Sigmoid colon (tissue), 7 donors: ENCODE measurements around the gene PCDHAC2. TPM values are rescaled to one million over a fixed set of nuclear protein-coding genes. Genes with fewer than 3 reads are reported as not detected.

Source experiments
- DNase-seq: peaks from one replicate; pipeline ENCODE4 v3.0.0-alpha.2; 2019
- H3K27ac ChIP-seq, 4 donors: fragments of 200-600 bp; sonication (generic); one replicate each; pipeline ENCODE4 v1.5.1; 2016 to 2019; ENCODE audit warnings: mild to moderate bottlenecking in 1 of 4
- H3K27me3 ChIP-seq, 3 donors: fragments of 200-600 bp; sonication (generic); one replicate each; pipeline ENCODE4 v1.5.1; 2019; ENCODE audit warnings: mild to moderate bottlenecking in 1 of 3
- H3K36me3 ChIP-seq, 4 donors: fragments of 200-600 bp; sonication (generic); one replicate each; pipeline ENCODE4 v1.5.1; 2016 to 2019
- H3K4me1 ChIP-seq, 4 donors: fragments of 200-600 bp; sonication (generic); one replicate each; pipeline ENCODE4 v1.5.1; 2017 to 2019
- H3K4me3 ChIP-seq, 4 donors: fragments of 200-600 bp; sonication (generic); one replicate each; pipeline ENCODE4 v1.5.1; 2017 to 2019; ENCODE audit warnings: mild to moderate bottlenecking in 2 of 4, moderate library complexity in 1 of 4
- H3K9me3 ChIP-seq, 4 donors: fragments of 200-600 bp in 3 of 4; sonication (generic) in 3 of 4; one replicate each; pipeline versions ENCODE4 v1.5.1 to v1.6.1; 2013 to 2019
- CTCF ChIP-seq, 4 experiments: fragments of 450-650 bp in 3 of 4; fragments of 200-600 bp in 1 of 4; IDR thresholded peaks; one replicate each; pipeline ENCODE4 v1.5.1; 2016 to 2019; ENCODE audit warnings: antibody characterized with exemption in 4 of 4, mild to moderate bottlenecking in 3 of 4, moderate library complexity in 2 of 4
- EP300 ChIP-seq, 4 donors: sonication (generic); formaldehyde crosslinking; IDR thresholded peaks; one replicate each; pipeline ENCODE4 v1.6.1; 2017; ENCODE audit warnings: antibody characterized with exemption in 4 of 4
- POLR2A ChIP-seq, 2 donors: fragments of 450-650 bp; IDR thresholded peaks; one replicate each; pipeline ENCODE4 v1.6.1; 2016; ENCODE audit warnings: antibody characterized with exemption in 2 of 2, mild to moderate bottlenecking in 2 of 2, moderate library complexity in 2 of 2
- POLR2AphosphoS5 ChIP-seq, 4 donors: sonication (generic); formaldehyde crosslinking; IDR thresholded peaks; one replicate each; pipeline ENCODE4 v1.6.1; 2017; ENCODE audit warnings: antibody characterized with exemption in 4 of 4
- WGBS, 2 donors: extraction: QIAGEN DNeasy Blood & Tissue Kit; methylation state at CpG; one replicate each; pipeline ENCODE4 v1.1.7; 2013; 5-methylcytosine and 5-hydroxymethylcytosine counted together
- intact Hi-C: fragments of 100-400 bp; cut with DNase I; formaldehyde crosslinking; loops from one replicate; pipeline ENCODE4 v1.15.1; 2023
- polyA plus RNA-seq, 3 donors: library from polyadenylated mRNA; stranded (reverse); fragments of 200-250 nt; gene quantifications; one replicate each; pipeline ENCODE4 v1.2.3, GENCODE V29; 2013
- total RNA-seq, 4 donors: library from RNA; depleted of rRNA; stranded (reverse); fragments of >200 nt; gene quantifications; one replicate each; pipeline ENCODE4 v1.1.0, GENCODE V29; 2016
- donor health status: healthy with polysubstance abuse.
- donor health status: Bipolar disorder and iron deficiency.
- donor health status: healthy.

Gene PCDHAC2
- total and polyA plus RNA-seq, 7 donors: 0.66 to 3.0 (median 2.1) TPM; not detected in 2

DNA sequence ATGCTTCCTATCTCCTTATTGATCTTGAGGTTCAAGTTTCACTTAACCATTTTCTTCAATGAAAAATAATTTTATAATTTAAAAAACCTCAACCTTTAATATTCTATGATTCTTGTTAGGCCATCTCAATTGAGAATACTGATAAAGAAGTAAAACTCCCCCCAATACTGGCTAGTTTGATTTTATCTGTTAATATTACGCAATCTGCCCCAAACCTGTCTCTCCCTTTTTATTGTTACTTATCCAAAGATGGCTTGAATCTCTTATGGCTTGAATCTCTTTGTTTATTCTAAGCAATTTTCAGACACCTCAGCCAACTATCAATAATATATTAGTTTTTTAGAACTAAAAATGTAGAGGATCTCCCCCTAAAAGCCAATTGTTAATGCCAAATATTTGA is 4.1 kb upstream of the PCDHAC2 start:
- Histone ChIP-seq H3K36me3 (no peaks in the 10 kb centered on the region), H3K27me3 (peaks cover 0 to 9% (median 0%) of the 10 kb centered on the region in 3 donors), H3K4me1 (peaks cover 0 to 16% (median 10%) of the 10 kb centered on the region in 4 donors), H3K4me3 (no peak overlapping the region), H3K27ac (no peak overlapping the region), H3K9me3 (no peaks in the 10 kb centered on the region)
- 89 to 90% methylated on average over 1 of the region's 1 CpG for WGBS, 2 donors
- intact Hi-C loops: no loop called here
- no peak for TF ChIP-seq EP300 (IDR thresholded peaks at IDR 0.05)
- TF ChIP-seq POLR2A (IDR thresholded peaks at IDR 0.05): no peak
- DNase-seq: no peak

GRCh38 chr5:140964356-140964755 is 1.9 kb upstream of the PCDHAC2 start:
- Histone ChIP-seq H3K27me3 (peaks cover 0 to 15% (median 0%) of the 10 kb centered on the region in 3 donors), H3K4me1 (peaks cover 0 to 18% (median 11%) of the 10 kb centered on the region in 4 donors), H3K4me3 (no peak overlapping the region), H3K9me3 (no peaks in the 10 kb centered on the region), H3K36me3 (no peaks in the 10 kb centered on the region), H3K27ac (no peak overlapping the region)
- no peak for DNase-seq
- intact Hi-C loops: no loop called here
- 68 to 76% methylated on average over 3 of the region's 3 CpGs for WGBS, 2 donors
- TF ChIP-seq EP300 (IDR thresholded peaks at IDR 0.05): no peak
- no peak for TF ChIP-seq POLR2A (IDR thresholded peaks at IDR 0.05)
- TF ChIP-seq POLR2AphosphoS5 (IDR thresholded peaks at IDR 0.05): no peak
- no peak for TF ChIP-seq CTCF (IDR thresholded peaks at IDR 0.05)

DNA sequence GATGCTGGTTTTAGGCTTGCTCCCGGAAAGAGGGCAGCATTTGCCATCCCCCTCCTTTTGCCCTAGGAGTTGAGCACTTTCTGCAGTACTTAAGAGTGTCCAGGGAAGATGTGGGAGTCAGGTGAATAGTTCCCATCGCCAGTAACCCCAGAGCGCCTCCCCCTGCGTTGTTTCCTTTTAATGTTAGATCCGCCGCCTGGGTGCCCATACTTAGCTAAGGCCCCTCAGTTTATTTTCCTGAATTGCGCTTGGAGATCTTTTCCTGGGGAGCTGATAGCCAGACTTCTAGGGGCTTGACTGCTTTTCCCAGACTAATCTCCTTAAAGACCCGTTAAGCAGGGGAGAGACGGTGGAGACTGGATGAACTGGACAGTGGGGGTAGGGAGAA is 377 bp upstream of the PCDHAC2 start:
- H3K36me3 ChIP-seq: no peaks in the 10 kb centered on the region
- TF ChIP-seq CTCF (IDR thresholded peaks at IDR 0.05): no peak
- no peak for TF ChIP-seq POLR2A (IDR thresholded peaks at IDR 0.05)
- TF ChIP-seq EP300 (IDR thresholded peaks at IDR 0.05): no peak
- TF ChIP-seq POLR2AphosphoS5 (IDR thresholded peaks at IDR 0.05): no peak
- no peaks in the 10 kb centered on the region for H3K9me3 ChIP-seq
- peak overlapping the region; percentile 51 to 90 (median 60) for H3K27ac ChIP-seq
- DNase-seq: no peak
- WGBS, 2 donors: 4 to 8% methylated on average over 9 of the region's 9 CpGs
- intact Hi-C loops: loop anchor here (2.0 kb wide), 1 partner anchor 75 kb away; no protein-coding TSS in a partner anchor
- H3K27me3 ChIP-seq: peaks cover 0 to 15% (median 0%) of the 10 kb centered on the region in 3 donors
- peaks cover 0 to 18% (median 11%) of the 10 kb centered on the region in 4 donors for H3K4me1 ChIP-seq
- peak overlapping the region; percentile 40 to 67 (median 54) for H3K4me3 ChIP-seq

GRCh38 chr5:140967226-140967893 is 1.1 kb downstream of the PCDHAC2 start:
- Histone ChIP-seq H3K9me3 (no peaks in the 10 kb centered on the region), H3K36me3 (no peaks in the 10 kb centered on the region), H3K27ac (peak overlapping the region in 1 of 4 donors; percentile 90), H3K27me3 (peaks cover 0 to 15% (median 0%) of the 10 kb centered on the region in 3 donors), H3K4me1 (peaks cover 0 to 18% (median 11%) of the 10 kb centered on the region in 4 donors), H3K4me3 (peak overlapping the region; percentile 40 to 67 (median 54))
- WGBS, 2 donors: 31 to 46% methylated on average over 34 of the region's 34 CpGs
- intact Hi-C loops: loop anchor here (2.0 kb wide), 1 partner anchor 73 kb away; no protein-coding TSS in a partner anchor
- no peak for DNase-seq
- TF ChIP-seq POLR2AphosphoS5 (IDR thresholded peaks at IDR 0.05) (no peak), POLR2A (IDR thresholded peaks at IDR 0.05) (no peak), EP300 (IDR thresholded peaks at IDR 0.05) (no peak), CTCF (IDR thresholded peaks at IDR 0.05) (no peak)

- Histone ChIP-seq H3K4me1 (peaks cover 0 to 18% (median 11%) of the 10 kb centered on the region in 4 donors), H3K4me3 (no peak overlapping the region), H3K9me3 (no peaks in the 10 kb centered on the region), H3K36me3 (no peaks in the 10 kb centered on the region), H3K27ac (no peak overlapping the region), H3K27me3 (peaks cover 0 to 15% (median 0%) of the 10 kb centered on the region in 3 donors)
- intact Hi-C loops: no loop called here
- DNase-seq: no peak
- TF ChIP-seq CTCF (IDR thresholded peaks at IDR 0.05) (no peak), EP300 (IDR thresholded peaks at IDR 0.05) (no peak), POLR2AphosphoS5 (IDR thresholded peaks at IDR 0.05) (no peak), POLR2A (IDR thresholded peaks at IDR 0.05) (no peak)
Measured at GRCh38 chr5:140969880-140970279, 3.6 kb downstream of the PCDHAC2 start.
